Islet of Langerhans (tissue), 1 donor: ENCODE measurements around the gene TLK1.
"Not testable (repeated sequence)": the region's sequence is repeated elsewhere in the genome, so short reads cannot be mapped to it uniquely, and the experiment has no call there.

Source experiments
- FAIRE-seq: peaks from one replicate; lab custom pipeline; 2011; peaks lifted over from hg19 to GRCh38; lab: Jason Lieb, UNC

The TLK1 gene

DNA sequence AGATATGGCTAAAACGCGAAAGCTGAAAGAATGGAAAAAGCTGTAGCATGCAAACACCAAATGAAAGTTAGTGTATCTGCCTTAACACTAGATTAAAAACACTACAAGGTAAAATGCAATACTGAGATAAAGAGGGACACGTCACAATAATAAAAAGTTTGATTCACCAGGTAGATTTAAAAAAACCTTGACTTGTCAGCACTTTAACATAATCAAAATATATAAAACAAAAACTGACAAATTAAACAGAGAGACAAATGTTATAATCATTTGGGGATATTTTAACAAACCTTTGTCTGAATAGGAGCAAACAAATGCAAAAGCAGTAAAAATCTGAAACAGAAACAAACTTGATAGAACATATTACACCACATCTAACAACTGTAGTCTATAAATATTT lies 18.3 kb downstream of the TLK1 start:
- FAIRE-seq = peak; percentile 30

DNA sequence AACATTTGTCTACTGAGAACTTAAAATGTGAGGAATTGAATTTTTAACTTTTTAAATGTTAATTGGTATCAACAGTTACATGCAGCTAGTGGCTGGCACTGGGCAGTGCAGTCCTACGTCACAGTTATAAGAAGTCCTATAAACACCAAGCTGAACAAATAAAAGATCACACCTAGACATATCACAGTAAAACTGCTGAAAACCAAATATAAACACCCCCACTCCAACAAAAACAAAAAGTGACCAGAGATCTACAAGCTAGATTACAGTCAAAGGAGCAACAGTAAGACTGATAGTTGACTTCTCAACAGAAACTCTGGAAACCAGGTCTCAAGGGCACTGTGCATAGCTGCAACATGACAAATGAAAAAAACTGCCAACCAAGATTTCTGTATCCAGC lies 19.4 kb downstream of the TLK1 start:
- FAIRE-seq = no peak

GRCh38 chr2:171139860-171140259 lies 20.8 kb downstream of the TLK1 start:
- no peak for FAIRE-seq

GRCh38 chr2:171136024-171136423 lies 24.7 kb downstream of the TLK1 start:
- FAIRE-seq = no peak

DNA sequence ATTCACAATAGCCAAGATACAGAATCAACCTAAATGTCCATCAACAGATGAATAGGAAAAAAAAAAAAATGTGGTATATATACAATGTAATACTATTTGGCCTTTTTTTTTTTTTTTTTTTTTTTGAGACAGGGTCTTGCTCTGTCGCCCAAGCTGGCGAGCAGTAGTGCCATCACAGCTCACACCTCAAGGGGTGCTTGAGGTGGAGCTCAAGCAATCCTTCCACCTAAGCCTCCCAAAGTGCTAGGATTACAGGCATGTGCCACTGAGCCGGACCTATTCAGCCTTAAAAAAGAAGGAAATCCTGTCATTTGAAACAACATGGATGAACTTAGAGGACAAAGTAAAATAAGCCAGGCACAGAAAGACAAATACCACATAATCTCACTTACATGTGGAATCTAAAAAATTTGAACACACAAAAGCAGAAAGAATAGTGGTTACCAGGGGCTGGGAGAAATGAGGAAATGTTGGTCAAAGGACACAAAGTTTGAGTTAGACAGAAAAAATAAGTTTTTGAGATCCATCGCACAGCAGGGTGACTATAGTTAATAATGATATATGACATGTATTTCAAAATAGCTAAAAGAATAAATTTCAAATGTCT lies 26.0 kb downstream of the TLK1 start:
- FAIRE-seq = no peak

DNA sequence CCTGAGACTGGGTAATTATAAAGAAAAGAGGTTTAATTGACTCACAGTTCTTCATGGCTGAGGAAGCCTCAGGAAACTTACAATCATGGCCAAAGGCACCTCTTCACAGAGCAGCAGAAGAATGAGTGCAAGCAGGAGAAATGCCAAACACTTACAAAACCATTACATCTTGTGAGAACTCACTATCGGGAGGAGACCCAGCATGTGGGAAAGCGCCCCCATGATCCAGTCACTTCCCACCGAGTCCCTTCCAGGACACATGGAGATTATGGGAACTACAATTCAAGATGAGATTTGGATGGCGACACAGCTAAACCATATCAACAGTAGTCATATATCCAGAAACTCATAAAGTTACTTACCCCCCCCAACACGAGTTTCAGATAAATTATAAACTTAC lies 28.6 kb downstream of the TLK1 start:
- FAIRE-seq = no peak

GRCh38 chr2:171128461-171128860 lies 32.2 kb downstream of the TLK1 start:
- no peak for FAIRE-seq

DNA sequence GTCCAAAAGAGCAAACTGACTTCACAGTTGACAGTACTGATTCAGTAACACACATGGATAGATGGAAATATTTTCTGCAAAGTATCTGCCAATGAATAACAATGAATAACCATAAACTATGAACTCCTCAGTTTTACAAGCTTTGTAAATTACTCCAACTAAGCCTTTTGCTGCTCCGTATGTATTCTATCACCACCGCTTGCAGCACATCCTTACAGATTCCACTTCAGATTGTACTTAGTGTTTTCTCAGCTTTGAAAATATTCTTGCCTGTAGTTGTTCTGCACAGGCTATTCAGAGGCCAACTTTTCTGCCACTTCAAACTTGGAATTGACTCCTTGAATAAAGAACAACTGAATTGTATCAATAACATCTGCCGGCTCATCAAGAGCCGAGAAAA lies 36.2 kb downstream of the TLK1 start:
- no peak for FAIRE-seq

DNA sequence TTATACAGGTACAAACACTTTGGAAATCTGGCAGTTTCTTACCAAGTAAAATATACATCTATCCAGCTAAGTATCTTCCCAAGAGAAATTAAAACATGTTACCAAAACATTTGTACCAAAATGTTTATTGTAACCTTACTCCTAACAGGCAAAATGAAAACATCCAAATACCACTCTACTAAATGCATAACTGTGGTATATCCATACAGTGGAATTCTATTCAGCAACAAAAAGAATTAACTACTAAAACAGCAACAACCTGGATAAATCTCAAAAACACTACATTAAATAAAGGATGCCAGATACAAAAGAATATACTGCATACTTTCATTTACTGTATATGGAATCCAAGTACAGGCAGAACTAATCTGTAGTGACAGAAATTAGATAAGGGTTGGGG lies 51.1 kb downstream of the TLK1 start:
- no peak for FAIRE-seq

- no peak for FAIRE-seq
Observed at GRCh38 chr2:171109020-171109419, 51.7 kb downstream of the TLK1 start.

DNA sequence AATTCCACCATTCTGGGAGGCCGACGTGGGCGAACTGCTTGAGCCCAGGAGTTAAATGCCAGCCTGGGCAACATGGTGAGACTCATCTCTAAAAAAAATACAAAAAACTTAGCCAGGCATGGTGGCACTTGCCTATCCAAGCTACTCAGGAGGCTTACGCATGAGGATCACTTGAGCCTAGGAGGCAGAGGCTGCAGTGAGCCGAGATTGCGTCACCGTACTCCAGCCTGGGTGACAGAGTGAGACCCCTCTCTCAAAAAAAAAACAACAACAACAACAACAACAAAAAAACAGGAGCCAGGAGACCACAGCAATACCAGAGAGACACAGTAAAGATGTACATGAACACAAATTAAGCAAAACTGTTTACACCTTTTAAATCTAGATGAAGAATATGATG lies 52.9 kb downstream of the TLK1 start:
- FAIRE-seq = no peak

DNA sequence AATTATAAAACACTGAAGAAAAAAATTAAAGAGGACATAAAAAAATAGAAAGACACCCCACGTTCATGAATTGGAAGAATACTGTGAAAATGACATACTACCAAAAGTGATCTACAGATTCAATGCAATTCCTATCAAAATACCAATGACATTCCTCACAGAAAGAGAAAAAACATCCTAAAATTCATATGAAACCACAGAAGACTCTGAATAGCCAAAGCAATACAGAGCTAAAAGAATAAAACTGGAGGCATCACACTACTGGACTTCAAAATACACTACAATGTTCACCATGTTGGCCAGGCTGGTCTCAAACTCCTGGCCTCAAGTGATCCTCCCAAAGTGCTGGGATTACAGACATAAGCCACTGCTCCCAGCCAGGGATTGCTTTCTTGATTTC lies 56.3 kb downstream of the TLK1 start:
- no peak for FAIRE-seq

GRCh38 chr2:171102802-171103201 lies 57.9 kb downstream of the TLK1 start:
- no peak for FAIRE-seq

GRCh38 chr2:171100370-171100769 lies 60.3 kb downstream of the TLK1 start:
- FAIRE-seq = no peak

DNA sequence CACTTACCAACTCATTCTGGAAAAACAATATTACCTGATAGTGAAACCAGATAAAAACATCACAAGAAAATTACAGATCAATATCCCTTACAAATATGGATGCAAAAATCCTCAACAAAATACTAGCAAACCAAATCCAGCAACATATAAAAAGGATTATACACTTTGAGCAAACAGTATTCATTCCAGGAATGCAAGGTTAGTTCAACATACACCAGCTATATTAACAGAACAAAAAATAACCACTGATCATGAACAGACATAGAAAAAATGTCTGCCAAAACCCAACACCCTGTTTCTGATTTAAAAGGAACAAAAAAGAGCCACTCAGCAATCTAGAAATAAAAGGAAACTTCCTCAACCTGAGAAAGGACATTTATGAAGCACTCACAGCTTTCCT lies 62.1 kb downstream of the TLK1 start:
- FAIRE-seq = no peak

DNA sequence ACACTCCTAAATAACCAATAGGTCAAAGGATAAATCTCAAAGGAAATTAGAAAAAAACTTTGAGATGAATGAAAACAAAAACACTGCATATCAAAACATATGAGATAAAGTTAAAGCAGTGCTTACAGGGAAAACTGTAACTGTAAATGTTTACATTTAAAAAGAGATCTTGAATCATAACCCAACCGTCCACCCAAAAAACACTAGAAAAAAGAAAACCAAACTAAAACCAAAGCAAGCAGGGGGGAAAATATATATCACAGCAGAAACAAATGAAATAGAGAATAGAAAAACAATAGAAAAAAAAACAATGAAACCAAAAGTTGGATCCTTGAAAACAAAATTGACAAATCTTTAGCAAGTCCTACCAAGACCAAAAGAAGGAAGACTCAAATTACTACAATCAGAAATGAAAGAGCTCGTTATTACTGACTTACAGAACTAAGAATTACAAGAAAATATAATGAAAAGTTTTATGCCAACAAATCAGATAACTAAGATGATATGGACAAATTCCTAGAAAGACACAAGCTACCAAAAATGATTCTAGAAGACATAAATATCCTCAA lies 65.6 kb downstream of the TLK1 start:
- FAIRE-seq = peak; percentile 84

- FAIRE-seq = not testable (repeated sequence)
Observed at GRCh38 chr2:171091517-171091916, 69.2 kb downstream of the TLK1 start.

- no peak for FAIRE-seq
Observed at GRCh38 chr2:171089489-171089888, 71.2 kb downstream of the TLK1 start.

- no peak for FAIRE-seq
Observed at GRCh38 chr2:171088057-171088834, 72.4 kb downstream of the TLK1 start.

- no peak for FAIRE-seq
Observed at GRCh38 chr2:171087547-171087946, 73.1 kb downstream of the TLK1 start.

DNA sequence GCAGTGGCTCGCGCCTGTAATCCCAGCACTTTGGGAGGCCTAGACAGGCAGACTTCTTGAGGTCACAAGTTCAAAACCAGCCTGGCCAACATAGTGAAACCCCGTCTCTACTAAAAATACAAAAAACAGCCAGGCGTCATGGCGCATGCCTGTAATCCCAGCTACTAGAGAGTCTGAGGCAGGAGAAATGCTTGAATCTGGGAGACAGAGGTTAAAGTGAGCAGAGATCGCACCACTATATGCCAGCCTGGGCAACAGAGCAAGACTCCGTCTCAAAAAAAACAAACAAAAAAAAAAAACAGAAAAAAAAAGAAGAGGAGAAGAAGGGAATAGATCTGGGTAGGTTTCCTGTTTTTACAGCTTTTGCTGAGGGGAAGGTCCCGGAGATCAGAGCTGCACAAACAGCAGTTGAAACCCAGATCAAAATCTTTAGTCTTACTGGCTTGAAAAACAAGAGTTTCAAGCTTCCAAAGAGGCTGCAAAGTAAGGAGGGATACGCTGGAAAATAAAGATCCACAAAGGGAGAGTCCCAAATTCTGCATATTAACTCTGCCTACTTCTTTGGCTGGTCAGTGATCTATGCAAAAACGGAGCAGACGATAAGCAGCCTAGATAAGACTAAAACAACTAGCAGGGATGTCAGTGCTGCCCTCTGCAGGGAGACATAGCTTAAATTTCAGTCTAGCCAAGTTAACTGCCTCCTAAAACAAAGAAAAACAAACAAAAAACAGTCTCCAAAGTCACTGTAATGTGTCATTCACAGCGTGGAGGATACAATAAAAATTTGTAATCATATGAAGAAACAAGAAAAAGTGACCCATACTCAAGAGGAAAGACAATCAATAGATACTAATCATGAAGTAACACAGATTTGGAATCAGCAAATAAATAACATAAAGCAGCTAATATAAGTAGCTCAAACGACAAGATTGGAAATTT lies 74.1 kb downstream of the TLK1 start:
- FAIRE-seq = peak; percentile 36

GRCh38 chr2:171084128-171084527 lies 76.6 kb downstream of the TLK1 start:
- FAIRE-seq = no peak

- peak; percentile 43 for FAIRE-seq
Observed at GRCh38 chr2:171083451-171083850, 77.2 kb downstream of the TLK1 start.
